Thyroid gland (tissue), 4 donors: ENCODE results near the gene C1QB. TPM values are rescaled to one million over a fixed set of nuclear protein-coding genes. Genes with fewer than 3 reads are reported as not detected.
"Not testable (repeated sequence)": the region's sequence is repeated elsewhere in the genome, so short reads cannot be mapped to it uniquely, and the experiment has no call there.

Experiments used
- DNase-seq, 2 donors: peaks; one replicate each; pipeline ENCODE4 v3.0.0-alpha.2; 2019
- H3K27ac ChIP-seq, 3 donors: fragments of 200-600 bp; sonication (generic); 1 replicate in 2 of 3; 2 replicates in 1 of 3; pipeline ENCODE4 v1.5.1; 2016 to 2019; ENCODE audit warnings: mild to moderate bottlenecking in 1 of 3, moderate library complexity in 1 of 3
- H3K27me3 ChIP-seq: fragments of 200-600 bp; sonication (generic); one replicate; pipeline ENCODE4 v1.5.1; 2019
- H3K36me3 ChIP-seq, 2 donors: fragments of 200-600 bp; sonication (generic); one replicate each; pipeline ENCODE4 v1.5.1; 2016 to 2019
- H3K4me1 ChIP-seq, 2 donors: fragments of 200-600 bp; sonication (generic); one replicate each; pipeline ENCODE4 v1.5.1; 2017 to 2019
- H3K4me3 ChIP-seq, 3 donors: fragments of 200-600 bp; sonication (generic); replicated peaks in 1 of 3; 1 replicate in 2 of 3; 2 replicates in 1 of 3; pipeline ENCODE4 v1.5.1; 2016; ENCODE audit warnings: mild to moderate bottlenecking in 1 of 3
- H3K9me3 ChIP-seq: fragments of 200-600 bp; sonication (generic); one replicate; pipeline ENCODE4 v1.5.1; 2017
- POLR2A ChIP-seq, 2 donors: fragments of 450-650 bp; IDR thresholded peaks; one replicate each; pipeline ENCODE4 v1.6.1; 2017; ENCODE audit warnings: antibody characterized with exemption in 2 of 2, mild to moderate bottlenecking in 2 of 2, moderate library complexity in 1 of 2
- WGBS, 2 donors: methylation state at CpG; one replicate each; pipeline ENCODE4 v1.1.5; 2017; 5-methylcytosine and 5-hydroxymethylcytosine counted together
- intact Hi-C: fragments of 100-400 bp; cut with DNase I; formaldehyde crosslinking; loops from one replicate; pipeline ENCODE4 v1.15.1; 2023
- total RNA-seq, 4 donors: library from RNA; depleted of rRNA; stranded (reverse); fragments of >200 nt; gene quantifications; one replicate each; pipeline ENCODE4 v1.2.3, GENCODE V29; 2016
- TF ChIP-seq, protein P1 (sequence below), 6 experiments: fragments of 200-600 bp in 3 of 6; fragments of 450-650 bp in 3 of 6; sonication (generic) in 3 of 6; IDR thresholded peaks; one replicate each; pipeline ENCODE4 v1.5.1; 2016 to 2019; ENCODE audit warnings: antibody characterized with exemption in 6 of 6, mild to moderate bottlenecking in 2 of 6, inconsistent platforms in 1 of 6, moderate library complexity in 1 of 6

C1QB gene
- total RNA-seq, 4 donors from 2014 or later = 83.4 to 258 (median 146) TPM

GRCh38 chr1:22699681-22700520, 46.9 kb downstream of the C1QB start:
- intact Hi-C loops = loop anchor here (5.0 kb wide), 1 partner anchor 162 kb away; no protein-coding TSS in a partner anchor
- H3K9me3 ChIP-seq = no peaks in the 10 kb centered on the region
- TF ChIP-seq, protein P1, sequence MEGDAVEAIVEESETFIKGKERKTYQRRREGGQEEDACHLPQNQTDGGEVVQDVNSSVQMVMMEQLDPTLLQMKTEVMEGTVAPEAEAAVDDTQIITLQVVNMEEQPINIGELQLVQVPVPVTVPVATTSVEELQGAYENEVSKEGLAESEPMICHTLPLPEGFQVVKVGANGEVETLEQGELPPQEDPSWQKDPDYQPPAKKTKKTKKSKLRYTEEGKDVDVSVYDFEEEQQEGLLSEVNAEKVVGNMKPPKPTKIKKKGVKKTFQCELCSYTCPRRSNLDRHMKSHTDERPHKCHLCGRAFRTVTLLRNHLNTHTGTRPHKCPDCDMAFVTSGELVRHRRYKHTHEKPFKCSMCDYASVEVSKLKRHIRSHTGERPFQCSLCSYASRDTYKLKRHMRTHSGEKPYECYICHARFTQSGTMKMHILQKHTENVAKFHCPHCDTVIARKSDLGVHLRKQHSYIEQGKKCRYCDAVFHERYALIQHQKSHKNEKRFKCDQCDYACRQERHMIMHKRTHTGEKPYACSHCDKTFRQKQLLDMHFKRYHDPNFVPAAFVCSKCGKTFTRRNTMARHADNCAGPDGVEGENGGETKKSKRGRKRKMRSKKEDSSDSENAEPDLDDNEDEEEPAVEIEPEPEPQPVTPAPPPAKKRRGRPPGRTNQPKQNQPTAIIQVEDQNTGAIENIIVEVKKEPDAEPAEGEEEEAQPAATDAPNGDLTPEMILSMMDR (IDR thresholded peaks at IDR 0.05) = no peak
- TF ChIP-seq POLR2A (IDR thresholded peaks at IDR 0.05) = no peak
- H3K27me3 ChIP-seq = no peaks in the 10 kb centered on the region
- no peaks in the 10 kb centered on the region for H3K36me3 ChIP-seq
- no peak overlapping the region for H3K27ac ChIP-seq
- no peak overlapping the region for H3K4me3 ChIP-seq
- no peaks in the 10 kb centered on the region for H3K4me1 ChIP-seq
- 77 to 80% methylated on average over 14 of the region's 14 CpGs for WGBS, 2 donors
- DNase-seq = no peak

DNA sequence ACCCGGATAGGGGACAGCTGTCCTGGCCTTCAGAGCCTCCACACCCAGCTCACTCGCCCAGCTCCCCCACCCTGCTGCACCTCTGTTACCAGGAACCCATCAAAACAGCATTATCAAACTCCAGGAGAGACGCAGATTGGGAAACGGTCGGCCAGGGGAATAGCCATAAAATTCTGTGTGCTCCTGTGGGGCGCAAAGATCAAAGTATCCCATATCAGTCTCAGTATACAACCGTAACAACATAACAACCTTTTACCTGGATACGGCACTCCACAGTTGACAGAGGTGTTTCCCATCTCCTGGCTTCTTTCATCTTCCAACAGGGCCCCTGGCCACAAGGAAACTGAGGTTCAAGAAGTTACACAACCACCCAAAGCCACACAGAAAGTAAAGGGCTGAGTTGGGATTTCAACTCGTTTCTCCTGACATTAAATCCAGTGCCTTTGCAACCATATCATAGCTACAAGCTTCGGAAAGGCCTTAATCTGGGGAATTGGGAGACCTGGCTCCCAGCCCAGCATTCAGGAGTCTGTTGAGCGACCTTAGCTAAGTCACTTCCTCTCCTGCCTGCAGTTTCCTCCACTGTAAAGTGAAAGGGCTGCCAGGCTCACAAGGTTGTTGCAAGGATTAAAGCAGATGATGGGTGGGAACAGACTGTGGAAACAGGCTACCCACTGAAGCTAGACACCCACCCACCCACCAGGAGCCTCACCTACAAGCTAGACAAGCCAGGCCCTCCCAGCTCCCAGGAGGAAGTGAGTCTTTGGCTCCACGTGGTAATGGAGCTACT, 49.5 kb downstream of the C1QB start:
- intact Hi-C loops = loop anchor here (5.0 kb wide), 1 partner anchor 160 kb away; no protein-coding TSS in a partner anchor
- DNase-seq = peak; percentile 5 to 12
- no peaks in the 10 kb centered on the region for H3K27me3 ChIP-seq

GRCh38 chr1:22704440-22705067, 51.5 kb downstream of the C1QB start:
- DNase-seq = peak; percentile 88 to 91
- H3K27me3 ChIP-seq = no peaks in the 10 kb centered on the region
- intact Hi-C loops = loop anchor here (2.0 to 5.0 kb wide), 2 partner anchors 158 to 182 kb away; no protein-coding TSS in a partner anchor
- TF ChIP-seq, protein P1 (IDR thresholded peaks at IDR 0.05) = peak; percentile 80 to 92 (median 90)
- no peak for TF ChIP-seq POLR2A (IDR thresholded peaks at IDR 0.05)
- 75 to 79% methylated on average over 2 of the region's 2 CpGs for WGBS, 2 donors
- H3K4me3 ChIP-seq = no peak overlapping the region
- no peak overlapping the region for H3K27ac ChIP-seq
- H3K36me3 ChIP-seq = no peaks in the 10 kb centered on the region
- no peaks in the 10 kb centered on the region for H3K9me3 ChIP-seq
- H3K4me1 ChIP-seq = no peaks in the 10 kb centered on the region

More for the DNA sequence above, 49.5 kb downstream of the C1QB start:
- TF ChIP-seq, protein P1 (IDR thresholded peaks at IDR 0.05) = no peak
- TF ChIP-seq POLR2A (IDR thresholded peaks at IDR 0.05) = no peak
- Histone ChIP-seq H3K9me3 (no peaks in the 10 kb centered on the region), H3K36me3 (no peaks in the 10 kb centered on the region), H3K4me3 (no peak overlapping the region), H3K27ac (no peak overlapping the region), H3K4me1 (no peaks in the 10 kb centered on the region)
- 79 to 81% methylated on average over 11 to 12 of the region's 12 CpGs for WGBS, 2 donors

GRCh38 chr1:22705586-22705985, 52.5 kb downstream of the C1QB start:
- Histone ChIP-seq H3K4me1 (peaks cover 4 to 5% of the 10 kb centered on the region in 2 donors), H3K9me3 (no peaks in the 10 kb centered on the region), H3K27me3 (no peaks in the 10 kb centered on the region), H3K27ac (no peak overlapping the region), H3K4me3 (no peak overlapping the region), H3K36me3 (no peaks in the 10 kb centered on the region)
- DNase-seq = no peak
- TF ChIP-seq, protein P1 (IDR thresholded peaks at IDR 0.05) = no peak
- TF ChIP-seq POLR2A (IDR thresholded peaks at IDR 0.05) = no peak
- intact Hi-C loops = loop anchor here (2.0 kb wide), 1 partner anchor 181 kb away; no protein-coding TSS in a partner anchor

- WGBS, 2 donors = 93 to 97% methylated on average over 4 of the region's 4 CpGs
- H3K4me1 ChIP-seq, DNase-seq, H3K4me3 ChIP-seq, H3K36me3 ChIP-seq, H3K27me3 ChIP-seq, intact Hi-C loops, H3K9me3 ChIP-seq, H3K27ac ChIP-seq: not testable (repeated sequence)
These were observed 53.1 kb downstream of the C1QB start for GRCh38 chr1:22706100-22706499.
